HCT116 (cell line): Measurements from ENCODE around the gene CTBP2. TPM values are rescaled to one million over a fixed set of nuclear protein-coding genes. Genes with fewer than 3 reads are reported as not detected.

Experiments used
- ATAC-seq: fragments of 200-7000 bp; cut with Tn5 transposase; 2 replicates; pipeline ENCODE4 v1.9.1; 2020; ENCODE audit warnings: mild to moderate bottlenecking, moderate library complexity
- BruUV-seq: library from RNA; stranded (reverse); fragments of 400-500 nt; replicated peaks from 2 replicates; lab custom pipeline; 2021; lab: Mats Ljungman, UMichigan
- CTCF ChIA-PET: fragments of 300-600 bp; sonication (Branson Sonifier 250); formaldehyde crosslinking; loops from one replicate; lab custom pipeline; 2021; ENCODE audit warnings: antibody characterized with exemption; lab: Charles Lee
- POLR2A ChIA-PET: fragments of 300-600, 350-600 bp; sonication (Branson Sonifier 250); formaldehyde crosslinking; loops from one replicate; lab custom pipeline; 2021; ENCODE audit warnings: antibody characterized with exemption; lab: Charles Lee
- RAD21 ChIA-PET, 2 experiments: fragments of 300-600 bp; sonication (Branson Sonifier 250); formaldehyde crosslinking; loops; one replicate each; lab custom pipeline; 2023; ENCODE audit warnings: low total read pairs in 2 of 2; ENCODE audit not compliant: uncharacterized antibody in 2 of 2, unreplicated experiment in 2 of 2, low non-redundant PET in 1 of 2; lab: Charles Lee
- DNase-seq: peaks from one replicate; pipeline ENCODE4 v3.0.0-alpha.2; 2010; ENCODE audit warnings: low read depth, low spot score
- H2AFZ ChIP-seq: fragments of 200-600 bp; shearing (Covaris generic), sonication (generic); 2 replicates; pipeline ENCODE4 v1.6.1; 2017; ENCODE audit warnings: low read depth, mixed run types, mixed read lengths, antibody characterized with exemption, low read length; ENCODE audit not compliant: poor library complexity, severe bottlenecking
- H3K27ac ChIP-seq: 2 replicates; pipeline ENCODE4 v1.5.1; 2012; ENCODE audit warnings: low read depth, low read length
- H3K27me3 ChIP-seq: fragments of 200-600 bp; sonication (generic); 2 replicates; pipeline ENCODE4 v1.6.1; 2016; ENCODE audit warnings: mixed run types, low read length, mixed read lengths; ENCODE audit not compliant: insufficient read depth
- H3K36me3 ChIP-seq, 2 experiments: fragments of 200-500 bp in 1 of 2; fragments of 200-600 bp in 1 of 2; sonication (Bioruptor generic) in 1 of 2; sonication (generic) in 1 of 2; 2 replicates each; pipeline versions ENCODE4 v1.5.1 to v1.6.1; 2014 to 2016; ENCODE audit warnings: low read length in 2 of 2, inconsistent platforms in 1 of 2, mixed read lengths in 1 of 2, mixed run types in 1 of 2; ENCODE audit not compliant: insufficient read depth in 2 of 2, control insufficient read depth in 1 of 2
- H3K4me1 ChIP-seq, 2 experiments: fragments of 200-600 bp in 1 of 2; sonication (generic) in 1 of 2; 2 replicates each; pipeline versions ENCODE4 v1.5.1 to v1.6.1; 2012 to 2017; ENCODE audit warnings: low read length in 2 of 2, inconsistent platforms in 1 of 2, mild to moderate bottlenecking in 1 of 2, mixed read lengths in 1 of 2, mixed run types in 1 of 2, moderate library complexity in 1 of 2; ENCODE audit not compliant: insufficient read depth in 2 of 2, control insufficient read depth in 1 of 2
- H3K4me2 ChIP-seq: fragments of 200-600 bp; sonication (generic); 2 replicates; pipeline ENCODE4 v1.6.1; 2017; ENCODE audit warnings: mixed run types, low read length, mixed read lengths
- H3K4me3 ChIP-seq, 2 experiments: fragments of 200-600 bp in 1 of 2; sonication (generic) in 1 of 2; replicated peaks in 1 of 2; 2 replicates each; pipeline ENCODE4 v1.5.1; 2011 to 2016; ENCODE audit warnings: low read length in 2 of 2, control low read depth in 1 of 2, low read depth in 1 of 2, mild to moderate bottlenecking in 1 of 2, mixed read lengths in 1 of 2, mixed run types in 1 of 2
- H3K79me2 ChIP-seq: fragments of 200-600 bp; sonication (generic); 2 replicates; pipeline ENCODE4 v1.6.1; 2017; ENCODE audit warnings: mild to moderate bottlenecking, mixed run types, low read length, moderate library complexity, mixed read lengths; ENCODE audit not compliant: insufficient read depth
- H3K9ac ChIP-seq: fragments of 200-600 bp; sonication (generic); 2 replicates; pipeline ENCODE4 v1.6.1; 2016; ENCODE audit warnings: low read length, mixed read lengths
- H3K9me2 ChIP-seq: fragments of 200-600 bp; sonication (generic), shearing (Covaris generic); 2 replicates; pipeline ENCODE4 v1.6.1; 2017; ENCODE audit warnings: mixed run types, mild to moderate bottlenecking, moderate library complexity; ENCODE audit not compliant: insufficient read depth
- H3K9me3 ChIP-seq, 2 experiments: fragments of 200-500 bp in 1 of 2; fragments of 200-600 bp in 1 of 2; sonication (Bioruptor generic) in 1 of 2; sonication (generic) in 1 of 2; 2 replicates each; pipeline ENCODE4 v1.6.1; 2014 to 2017; ENCODE audit warnings: low read length in 2 of 2, mixed read lengths in 2 of 2, inconsistent platforms in 1 of 2, low read depth in 1 of 2, mild to moderate bottlenecking in 1 of 2, mixed run types in 1 of 2, moderate library complexity in 1 of 2; ENCODE audit not compliant: control insufficient read depth in 1 of 2, insufficient read depth in 1 of 2
- H4K20me1 ChIP-seq: fragments of 200-600 bp; sonication (generic), shearing (Covaris generic); 2 replicates; pipeline ENCODE4 v1.6.1; 2017; ENCODE audit warnings: mixed run types, mild to moderate bottlenecking, moderate library complexity; ENCODE audit not compliant: insufficient read depth
- CBX3 ChIP-seq: IDR thresholded peaks from 2 replicates; pipeline ENCODE4 v1.6.1; 2012; ENCODE audit warnings: low read depth
- CEBPB ChIP-seq: IDR thresholded peaks from 2 replicates; pipeline ENCODE4 v1.6.1; 2012; ENCODE audit warnings: low read depth
- CTCF ChIP-seq, 3 experiments: fragments of 200-600 bp in 1 of 3; sonication (generic) in 1 of 3; IDR thresholded peaks in 2 of 3; conservative IDR thresholded peaks in 1 of 3; 2 replicates each; pipeline ENCODE4 v1.5.1; 2012 to 2017; ENCODE audit warnings: low read depth in 2 of 3, low read length in 2 of 3, antibody characterized with exemption in 1 of 3, borderline replicate concordance in 1 of 3, control low read depth in 1 of 3, mild to moderate bottlenecking in 1 of 3, mixed read lengths in 1 of 3, mixed run types in 1 of 3, moderate library complexity in 1 of 3; ENCODE audit not compliant: insufficient read depth in 1 of 3
- EGR1 ChIP-seq: IDR thresholded peaks from 2 replicates; pipeline ENCODE4 v1.6.1; 2012; ENCODE audit warnings: low read depth
- ELF1 ChIP-seq: IDR thresholded peaks from 2 replicates; pipeline ENCODE4 v1.6.1; 2012; ENCODE audit warnings: low read depth, borderline replicate concordance
- EZH2phosphoT487 ChIP-seq: fragments of 200-600 bp; IDR thresholded peaks from 2 replicates; pipeline ENCODE4 v1.6.1; 2018; ENCODE audit warnings: antibody characterized with exemption, borderline replicate concordance
- FOSL1 ChIP-seq: IDR thresholded peaks from 2 replicates; pipeline ENCODE4 v1.6.1; 2012; ENCODE audit warnings: low read depth
- JUND ChIP-seq: IDR thresholded peaks from 2 replicates; pipeline ENCODE4 v1.6.1; 2012
- POLR2A ChIP-seq: IDR thresholded peaks from 2 replicates; pipeline ENCODE4 v1.7.0; 2011; ENCODE audit warnings: borderline replicate concordance; ENCODE audit not compliant: insufficient read depth, insufficient read length; ENCODE audit errors: extremely low read depth
- POLR2AphosphoS5 ChIP-seq: IDR thresholded peaks from 2 replicates; pipeline ENCODE4 v1.6.1; 2011; ENCODE audit warnings: mild to moderate bottlenecking, low read depth, low read length, moderate library complexity
- RAD21 ChIP-seq: IDR thresholded peaks from 2 replicates; pipeline ENCODE4 v1.6.1; 2012; ENCODE audit warnings: low read depth, mild to moderate bottlenecking
- SIN3A ChIP-seq: IDR thresholded peaks from 2 replicates; pipeline ENCODE4 v1.6.1; 2012; ENCODE audit warnings: low read depth
- SP1 ChIP-seq: IDR thresholded peaks from 2 replicates; pipeline ENCODE4 v1.6.1; 2012; ENCODE audit warnings: low read depth
- SRF ChIP-seq: IDR thresholded peaks from 2 replicates; pipeline ENCODE4 v1.6.1; 2012; ENCODE audit warnings: low read depth
- YY1 ChIP-seq: IDR thresholded peaks from 2 replicates; pipeline ENCODE4 v1.6.1; 2011; ENCODE audit warnings: low read length, low read depth, moderate library complexity, mild to moderate bottlenecking; ENCODE audit not compliant: insufficient replicate concordance; ENCODE audit errors: extremely low read depth
- ZBTB33 ChIP-seq: IDR thresholded peaks from 2 replicates; pipeline ENCODE4 v1.6.1; 2011; ENCODE audit warnings: mild to moderate bottlenecking, low read length, moderate library complexity; ENCODE audit not compliant: insufficient replicate concordance; ENCODE audit errors: extremely low read depth
- ZFX ChIP-seq: fragments of 450-650 bp; IDR thresholded peaks from 2 replicates; pipeline ENCODE4 v1.6.1; 2017
- ZNF274 ChIP-seq: fragments of 200-500 bp; sonication (Bioruptor generic); IDR thresholded peaks from 2 replicates; pipeline ENCODE4 v1.6.1; 2014; ENCODE audit warnings: mild to moderate bottlenecking, low read depth, low read length, inconsistent platforms
- intact Hi-C: fragments of 100-400 bp; cut with micrococcal nuclease; formaldehyde crosslinking; loops from 2 replicates; pipeline ENCODE4 v1.10.0; 2022
- total RNA-seq: library from RNA; stranded (reverse); gene quantifications from one replicate; pipeline ENCODE4 v1.2.1, GENCODE V29; 2021; ENCODE audit not compliant: unreplicated experiment
- TF ChIP-seq, protein P1 (sequence below): IDR thresholded peaks from 2 replicates; pipeline ENCODE4 v1.6.1; 2012; ENCODE audit warnings: low read depth
- TF ChIP-seq, protein P2 (sequence below): IDR thresholded peaks from 2 replicates; pipeline ENCODE4 v1.6.1; 2012

The CTBP2 gene
- total RNA-seq, 1 experiment from 2014 or later = 144 TPM

GRCh38 chr10:125086691-125087090, 73.7 kb downstream of the CTBP2 start:
- Histone ChIP-seq H4K20me1 (peaks cover 5% of the 10 kb centered on the region; the same call in 1 of the 2 replicates), H3K9me2 (no peaks in the 10 kb centered on the region), H3K4me3 (no peak overlapping the region), H3K9me3 (no peaks in the 10 kb centered on the region), H3K4me1 (peaks cover 49 to 79% of the 10 kb centered on the region in 2 experiments), H3K9ac (no peak overlapping the region), H3K79me2 (peaks cover 99% of the 10 kb centered on the region), H3K36me3 (no peaks in the 10 kb centered on the region; a peak in 1 of 4 replicates), H2AFZ (no peak overlapping the region), H3K27ac (0 out of 2 replicates have a peak overlapping the region, but pooled peaks have one; percentile 62), H3K4me2 (no peak overlapping the region), H3K27me3 (no peaks in the 10 kb centered on the region)
- ChIA-PET POLR2A (no interaction called here), RAD21 (no interaction called here), CTCF (interaction anchor here (3.2 to 3.3 kb wide), 2 partner anchors 25 to 39 kb away, joined by 14 to 18 read pairs; no protein-coding TSS in a partner anchor)
- TF ChIP-seq ZNF274 = no peak
- no peak for TF ChIP-seq ELF1
- TF ChIP-seq SIN3A = no peak
- TF ChIP-seq SP1 = no peak
- TF ChIP-seq CTCF (IDR thresholded peaks at IDR 0.05 in 2 of 3, conservative IDR thresholded peaks at IDR 0.05 in 1 of 3; ENCODE audit: borderline replicate concordance in 1 of 3, insufficient read depth in 1 of 3, low read depth in 2 of 3, low read length in 2 of 3) = no peak
- no peak for TF ChIP-seq RAD21
- no peak for TF ChIP-seq EGR1
- TF ChIP-seq ZBTB33 = no peak
- TF ChIP-seq POLR2AphosphoS5 = no peak
- TF ChIP-seq FOSL1 = no peak
- TF ChIP-seq, protein P1, sequence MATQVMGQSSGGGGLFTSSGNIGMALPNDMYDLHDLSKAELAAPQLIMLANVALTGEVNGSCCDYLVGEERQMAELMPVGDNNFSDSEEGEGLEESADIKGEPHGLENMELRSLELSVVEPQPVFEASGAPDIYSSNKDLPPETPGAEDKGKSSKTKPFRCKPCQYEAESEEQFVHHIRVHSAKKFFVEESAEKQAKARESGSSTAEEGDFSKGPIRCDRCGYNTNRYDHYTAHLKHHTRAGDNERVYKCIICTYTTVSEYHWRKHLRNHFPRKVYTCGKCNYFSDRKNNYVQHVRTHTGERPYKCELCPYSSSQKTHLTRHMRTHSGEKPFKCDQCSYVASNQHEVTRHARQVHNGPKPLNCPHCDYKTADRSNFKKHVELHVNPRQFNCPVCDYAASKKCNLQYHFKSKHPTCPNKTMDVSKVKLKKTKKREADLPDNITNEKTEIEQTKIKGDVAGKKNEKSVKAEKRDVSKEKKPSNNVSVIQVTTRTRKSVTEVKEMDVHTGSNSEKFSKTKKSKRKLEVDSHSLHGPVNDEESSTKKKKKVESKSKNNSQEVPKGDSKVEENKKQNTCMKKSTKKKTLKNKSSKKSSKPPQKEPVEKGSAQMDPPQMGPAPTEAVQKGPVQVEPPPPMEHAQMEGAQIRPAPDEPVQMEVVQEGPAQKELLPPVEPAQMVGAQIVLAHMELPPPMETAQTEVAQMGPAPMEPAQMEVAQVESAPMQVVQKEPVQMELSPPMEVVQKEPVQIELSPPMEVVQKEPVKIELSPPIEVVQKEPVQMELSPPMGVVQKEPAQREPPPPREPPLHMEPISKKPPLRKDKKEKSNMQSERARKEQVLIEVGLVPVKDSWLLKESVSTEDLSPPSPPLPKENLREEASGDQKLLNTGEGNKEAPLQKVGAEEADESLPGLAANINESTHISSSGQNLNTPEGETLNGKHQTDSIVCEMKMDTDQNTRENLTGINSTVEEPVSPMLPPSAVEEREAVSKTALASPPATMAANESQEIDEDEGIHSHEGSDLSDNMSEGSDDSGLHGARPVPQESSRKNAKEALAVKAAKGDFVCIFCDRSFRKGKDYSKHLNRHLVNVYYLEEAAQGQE = no peak
- TF ChIP-seq CBX3 = no peak
- no peak for TF ChIP-seq JUND
- TF ChIP-seq ZFX = no peak
- TF ChIP-seq POLR2A = no peak
- no peak for TF ChIP-seq SRF
- no peak for TF ChIP-seq EZH2phosphoT487
- TF ChIP-seq CEBPB = no peak
- TF ChIP-seq, protein P2, sequence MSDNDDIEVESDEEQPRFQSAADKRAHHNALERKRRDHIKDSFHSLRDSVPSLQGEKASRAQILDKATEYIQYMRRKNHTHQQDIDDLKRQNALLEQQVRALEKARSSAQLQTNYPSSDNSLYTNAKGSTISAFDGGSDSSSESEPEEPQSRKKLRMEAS = no peak
- TF ChIP-seq YY1 = no peak
- BruUV-seq = no TSS peak
- no peak for ATAC-seq
- intact Hi-C loops = loop anchor here (5.0 kb wide), 1 partner anchor 61 kb away; no protein-coding TSS in a partner anchor
- no peak for DNase-seq
